GM18519 (cell line): ENCODE measurements around the gene CLASP1.
"Not testable (repeated sequence)": the region's sequence is repeated elsewhere in the genome, so short reads cannot be mapped to it uniquely, and the experiment has no call there.

Experiments
- ATAC-seq: cut with Tn5 transposase; IDR thresholded peaks from one replicate; pipeline ENCODE4 v1.9.1; 2021; ENCODE audit warnings: mild to moderate bottlenecking, moderate library complexity; ENCODE audit not compliant: unreplicated experiment, low FRiP score

Gene CLASP1

DNA sequence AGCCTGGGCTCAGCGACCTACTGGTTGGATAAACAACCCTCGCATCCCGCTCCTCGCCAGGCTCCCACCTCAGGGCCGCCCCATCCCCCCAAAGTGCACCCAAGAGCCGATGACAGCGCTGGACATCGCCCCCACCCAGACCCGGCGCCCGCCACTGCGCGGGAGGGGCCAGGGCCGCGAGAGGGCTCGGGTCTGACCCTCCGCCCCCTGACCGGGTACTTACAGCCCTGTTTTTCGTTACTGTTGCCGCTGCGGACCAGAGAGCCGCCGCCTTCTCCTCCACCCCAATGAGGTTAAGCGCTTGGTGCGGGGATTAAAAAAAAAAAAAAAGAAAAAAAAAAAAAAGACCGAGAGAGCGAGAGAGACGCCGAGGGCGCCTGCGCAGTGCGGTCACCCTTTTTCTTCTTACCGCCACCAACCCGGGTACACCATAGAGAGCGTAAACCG, at the start of gene CLASP1:
CLASP1 (minus strand) TSS at position 314 of the 447 bp plus-strand sequence. CDS start 43,567 bp downstream, outside the sequence.
- ATAC-seq: peak; percentile 16

DNA sequence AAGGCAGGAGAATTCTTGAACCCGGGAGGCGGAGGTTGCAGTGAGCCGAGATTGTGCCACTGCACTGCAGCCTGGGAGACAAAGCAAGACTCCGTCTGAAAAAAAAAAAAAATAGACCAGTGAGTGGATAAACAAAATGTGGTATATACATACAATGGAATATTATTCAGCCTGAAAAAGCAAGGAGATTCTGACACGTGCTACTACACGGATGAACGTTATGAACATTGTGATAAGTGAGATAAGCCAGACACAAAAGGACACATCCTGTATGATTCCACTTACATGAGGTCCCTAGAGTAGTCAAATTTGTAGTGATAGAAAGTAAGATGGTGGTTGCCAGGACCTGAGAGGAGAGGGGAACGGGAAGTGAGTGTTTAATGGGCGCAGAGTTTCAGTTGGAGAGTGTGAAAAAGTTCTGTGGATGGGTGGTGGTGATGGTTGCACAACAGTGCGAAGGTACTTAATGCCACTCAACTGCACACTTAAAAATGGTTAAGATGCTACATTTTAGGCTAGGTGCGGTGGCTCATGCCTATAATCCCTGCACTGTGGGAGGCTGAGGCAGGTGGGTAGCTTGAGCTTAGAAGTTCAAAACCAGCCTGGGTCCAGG, 49.2 kb upstream of the CLASP1 start:
- ATAC-seq: no peak

DNA sequence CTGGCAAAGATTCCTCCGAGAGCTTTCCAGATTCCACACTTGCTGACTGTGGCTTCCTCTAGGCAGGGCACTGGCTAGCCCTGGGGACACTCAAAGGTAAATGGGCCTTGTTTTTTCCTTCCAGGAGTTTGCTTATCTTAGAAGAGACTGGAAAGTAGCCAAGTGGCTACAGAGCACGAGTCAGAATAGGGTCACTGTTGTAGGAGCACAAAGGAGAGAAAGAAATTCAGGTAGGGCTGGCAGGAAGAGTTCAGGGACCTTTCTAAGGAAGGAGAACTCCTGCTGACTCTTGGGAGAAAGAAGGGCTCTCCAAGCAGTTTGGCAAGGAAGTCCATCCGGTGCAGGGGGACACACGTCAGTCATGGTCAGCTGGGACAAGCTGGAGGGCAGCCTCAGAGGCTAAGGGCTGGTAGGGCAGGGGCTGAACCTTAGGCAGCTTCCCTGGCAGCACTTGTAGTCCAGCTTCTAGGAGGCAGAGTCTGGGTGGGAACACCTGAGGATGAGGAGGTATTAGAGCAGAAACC, 47.9 kb upstream of the CLASP1 start:
- no peak for ATAC-seq

DNA sequence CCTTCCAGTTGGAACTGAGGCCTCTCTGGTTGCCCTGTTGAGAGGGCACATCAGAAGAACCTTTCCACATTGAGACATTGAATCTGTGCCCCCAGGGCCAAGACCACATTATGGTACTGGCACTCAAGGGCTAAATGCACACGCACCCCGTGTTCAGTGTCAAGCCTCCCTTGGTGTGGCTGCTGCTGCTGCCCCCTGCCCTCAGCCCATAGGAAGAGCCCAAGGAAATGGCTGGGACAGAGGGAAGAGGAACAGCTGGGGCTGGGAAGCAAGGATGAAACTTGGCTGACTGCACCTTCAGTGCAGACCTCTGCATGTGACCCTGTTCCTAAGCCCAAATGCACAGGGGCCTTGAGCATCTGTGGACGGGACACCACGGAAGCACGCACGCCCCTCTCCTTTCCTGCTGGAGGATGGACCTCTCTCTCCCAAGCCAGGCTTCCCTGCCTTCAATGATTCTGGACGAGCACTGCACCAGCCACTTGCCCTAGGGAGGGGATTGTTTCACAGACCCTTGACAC, 47.2 kb upstream of the CLASP1 start:
- no peak for ATAC-seq

DNA sequence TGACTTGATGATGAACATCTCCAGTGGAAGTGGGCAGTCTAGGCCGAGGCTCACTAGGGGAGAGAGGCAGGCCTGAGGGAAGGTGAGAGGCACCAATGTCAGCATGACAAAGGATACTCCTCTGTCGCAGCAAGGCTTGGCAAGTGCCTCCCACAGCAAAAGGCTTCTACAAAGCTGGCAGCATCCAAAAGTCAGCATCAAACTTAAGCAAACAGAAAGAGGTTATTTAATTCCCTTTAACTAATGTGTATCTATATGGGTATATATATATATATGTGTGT, 45.8 kb upstream of the CLASP1 start:
- ATAC-seq: no peak

DNA sequence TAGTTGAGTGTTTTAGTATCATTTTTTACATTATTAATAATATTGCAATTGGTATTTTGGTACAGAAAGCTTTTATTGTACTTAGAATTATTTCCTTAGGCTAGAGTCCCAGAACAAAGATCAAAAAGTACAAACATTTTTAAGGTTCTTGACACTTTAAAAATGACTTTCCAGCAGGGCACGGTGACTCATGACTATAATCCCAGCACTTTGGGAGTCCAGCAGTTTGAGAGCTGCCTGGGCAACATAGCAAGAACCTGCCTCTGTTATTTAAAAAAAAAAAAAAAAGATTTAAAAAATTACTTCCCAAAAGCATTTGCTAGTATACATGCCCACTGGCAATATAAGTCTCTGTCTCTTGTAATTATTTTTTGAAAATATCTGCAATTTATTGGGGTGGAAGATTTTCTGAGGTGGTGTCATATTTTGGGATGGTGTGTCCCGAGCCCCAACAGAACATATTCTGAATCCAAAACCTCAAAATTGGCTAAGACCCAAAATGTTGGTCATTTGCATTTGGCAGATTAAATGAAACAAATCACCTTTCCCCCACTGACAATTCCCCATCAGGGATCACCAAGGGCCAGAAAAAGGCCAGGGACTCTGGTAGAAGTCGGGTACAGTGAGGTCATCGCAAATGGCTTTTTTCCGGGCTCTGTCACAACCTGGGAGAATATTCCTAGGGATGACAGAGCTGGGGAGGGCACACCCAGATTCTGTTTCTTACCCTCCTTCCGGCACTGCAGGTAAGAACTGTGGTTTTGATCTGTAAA, 45.3 kb upstream of the CLASP1 start:
- ATAC-seq: no peak

DNA sequence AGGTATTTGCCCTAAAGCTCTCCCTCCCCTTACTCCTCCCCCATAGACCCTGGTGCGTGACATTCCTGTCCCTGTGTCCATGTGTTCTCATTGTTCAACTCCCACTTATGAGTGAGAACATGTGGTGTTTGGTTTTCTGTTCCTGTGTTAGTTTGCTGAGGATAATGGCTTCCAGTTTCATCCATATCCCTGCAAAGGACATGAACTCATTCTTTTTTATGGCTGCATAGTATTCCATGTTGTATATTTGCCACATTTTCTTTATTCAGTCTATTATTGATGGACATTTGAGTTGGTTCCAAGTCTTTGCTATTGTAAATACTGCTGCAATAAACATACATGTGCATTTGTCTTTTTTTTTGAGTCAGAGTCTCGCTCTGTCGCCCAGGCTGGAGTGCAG, 41.3 kb upstream of the CLASP1 start:
- not testable (repeated sequence) for ATAC-seq

DNA sequence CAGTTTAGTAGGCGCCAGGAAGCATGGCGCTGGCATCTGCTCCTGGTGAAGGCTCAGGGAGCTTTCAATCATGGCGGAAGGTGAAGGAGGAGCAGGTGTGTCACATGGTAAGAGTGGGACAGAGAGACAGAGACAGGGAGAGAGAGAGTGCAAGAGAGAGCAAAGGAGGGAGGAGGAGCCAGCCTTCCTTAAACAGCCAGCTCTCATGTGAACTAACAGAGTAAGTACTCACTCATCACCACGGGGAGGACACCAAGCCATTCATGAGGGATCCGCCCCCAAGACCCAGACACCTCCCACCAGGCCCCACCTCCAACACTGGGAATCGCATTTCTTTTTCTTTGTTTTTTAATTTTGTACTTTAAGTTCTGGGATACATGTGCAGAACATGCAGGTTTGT, 40.8 kb upstream of the CLASP1 start:
- no peak for ATAC-seq

DNA sequence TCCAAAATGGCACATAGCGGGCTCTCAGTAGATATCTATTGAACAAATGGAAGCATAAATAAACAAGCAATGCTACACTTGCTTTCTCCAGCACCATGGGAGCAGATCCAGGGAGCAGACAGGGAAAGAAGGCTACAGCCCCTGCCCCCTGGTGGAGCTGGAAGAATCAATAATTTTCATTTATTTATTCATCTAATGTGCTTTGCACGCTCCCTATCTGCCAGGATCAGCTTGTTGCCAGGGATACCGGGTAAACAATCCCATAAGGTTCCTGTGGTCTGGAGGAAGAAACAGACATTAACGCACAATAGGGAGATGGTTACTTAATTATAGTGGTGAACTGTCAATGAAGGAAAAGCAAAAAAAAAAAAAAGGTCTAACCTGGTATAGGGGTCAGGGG, 40.1 kb upstream of the CLASP1 start:
- ATAC-seq: no peak

DNA sequence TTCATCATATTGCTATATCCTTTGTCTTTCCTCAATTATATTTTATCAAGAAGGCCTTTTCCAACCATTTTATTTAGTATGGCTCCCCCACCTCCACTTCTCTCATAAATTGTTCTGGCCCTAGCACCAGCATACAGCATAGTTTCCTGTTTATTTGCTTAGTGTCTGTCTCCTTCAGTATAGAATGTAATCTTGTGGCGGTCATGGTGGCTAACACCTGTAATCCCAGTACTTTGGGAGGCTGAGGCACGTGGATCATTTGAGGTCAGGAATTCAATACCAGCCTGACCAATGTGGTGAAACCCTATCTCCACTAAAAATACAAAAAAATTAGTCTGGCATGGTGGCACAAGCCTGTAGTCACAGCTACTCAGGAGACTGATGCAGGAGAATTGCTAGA, 39.6 kb upstream of the CLASP1 start:
- ATAC-seq: no peak

DNA sequence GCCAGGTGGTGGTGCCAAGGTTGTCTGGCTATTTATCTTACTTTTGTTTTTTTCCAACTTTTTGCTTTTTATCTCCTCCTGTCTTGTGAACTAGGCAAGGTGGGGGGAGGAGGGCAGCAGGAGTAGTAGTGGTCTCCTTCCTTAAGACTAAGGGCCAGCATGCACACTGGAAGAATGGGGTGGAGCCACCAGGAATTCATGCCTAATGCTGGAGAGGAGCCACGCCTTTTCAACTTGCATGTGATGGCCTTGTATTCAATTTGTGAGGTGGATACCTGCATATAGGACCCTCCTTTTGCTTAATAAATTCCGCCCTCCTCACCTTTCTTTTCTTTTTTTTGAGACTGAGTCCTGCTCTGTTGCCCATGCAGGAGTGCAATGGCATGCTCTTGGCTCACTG, 37.6 kb upstream of the CLASP1 start:
- no peak for ATAC-seq

DNA sequence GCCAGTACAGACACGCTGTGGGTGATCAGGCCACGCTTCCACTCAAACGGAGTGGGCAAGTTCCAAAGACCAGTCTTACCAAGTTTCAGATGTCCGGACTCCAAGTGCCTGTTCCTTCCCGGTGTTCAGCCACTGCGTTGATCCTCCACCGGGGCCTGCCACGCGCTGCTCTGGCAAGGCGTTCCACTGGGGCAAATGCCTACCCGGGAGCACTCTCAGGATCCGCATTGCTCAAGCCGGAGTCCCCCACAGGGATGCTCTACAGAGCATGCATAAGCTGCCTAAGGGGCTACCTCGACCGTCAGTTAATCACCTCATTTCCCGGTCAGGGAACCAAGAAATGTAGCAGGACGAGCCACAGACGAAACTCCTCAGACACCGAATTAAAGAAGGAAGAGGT, 37.0 kb upstream of the CLASP1 start:
- ATAC-seq: no peak

DNA sequence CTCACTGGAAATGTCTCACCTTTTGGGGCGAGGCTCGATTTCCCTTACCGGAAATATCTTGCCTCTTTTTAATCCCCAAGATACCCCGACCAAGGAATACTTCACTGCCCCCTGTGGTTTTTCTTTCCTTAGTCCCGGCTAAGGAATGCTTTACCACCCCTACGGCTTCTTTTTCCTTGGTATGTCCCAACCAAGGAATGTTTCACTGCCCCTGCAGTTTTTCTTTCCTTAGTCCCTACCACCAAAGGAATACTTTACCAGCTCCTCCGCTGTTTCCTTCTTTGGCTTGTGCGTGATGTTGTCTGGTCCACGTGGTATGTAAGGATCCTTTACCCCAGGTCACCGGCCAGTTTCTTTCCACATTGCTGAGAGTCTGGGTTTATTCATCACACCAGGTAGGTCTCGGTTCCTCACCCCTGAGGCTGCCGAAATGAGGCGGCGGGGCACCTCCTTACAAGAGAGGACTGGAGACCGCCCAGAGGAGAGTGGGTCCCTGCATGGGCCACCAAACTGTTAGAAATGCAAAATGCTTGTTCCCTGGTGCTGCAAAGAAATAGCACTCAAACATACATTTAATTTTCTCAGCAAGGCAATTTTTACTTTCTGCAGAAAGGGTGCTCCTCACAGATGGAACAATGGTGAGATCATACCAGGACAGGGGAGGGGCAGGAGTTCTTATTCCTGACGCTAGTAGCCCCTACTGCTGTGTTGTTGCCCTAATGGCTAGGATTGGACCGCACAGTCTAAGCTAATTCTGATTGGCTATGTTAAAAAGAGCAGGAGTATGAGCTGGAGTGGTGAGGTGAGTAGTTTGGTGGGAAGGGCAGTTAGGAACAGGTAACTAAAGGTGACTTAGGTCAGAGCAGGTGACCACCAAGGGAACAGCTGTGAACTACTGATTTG, 33.4 kb upstream of the CLASP1 start:
- ATAC-seq: no peak

DNA sequence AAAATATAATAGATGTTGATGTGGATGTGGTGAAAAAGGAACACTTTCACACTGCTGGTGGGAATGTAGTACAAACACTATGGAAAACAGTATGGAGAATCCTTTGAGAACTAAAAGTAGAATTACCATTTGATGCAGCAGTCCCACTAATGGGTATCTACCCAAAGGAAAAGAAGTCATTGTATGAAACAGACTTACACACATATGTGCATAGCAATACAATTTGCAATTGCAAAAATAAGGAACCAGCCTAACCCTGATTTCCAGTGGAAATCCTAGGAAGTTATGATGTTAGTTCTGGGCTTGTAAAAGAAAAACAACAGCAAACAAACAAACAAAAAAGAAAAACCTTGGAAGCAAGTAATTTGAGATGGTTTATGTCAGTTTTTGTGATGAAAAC, 28.6 kb upstream of the CLASP1 start:
- no peak for ATAC-seq

DNA sequence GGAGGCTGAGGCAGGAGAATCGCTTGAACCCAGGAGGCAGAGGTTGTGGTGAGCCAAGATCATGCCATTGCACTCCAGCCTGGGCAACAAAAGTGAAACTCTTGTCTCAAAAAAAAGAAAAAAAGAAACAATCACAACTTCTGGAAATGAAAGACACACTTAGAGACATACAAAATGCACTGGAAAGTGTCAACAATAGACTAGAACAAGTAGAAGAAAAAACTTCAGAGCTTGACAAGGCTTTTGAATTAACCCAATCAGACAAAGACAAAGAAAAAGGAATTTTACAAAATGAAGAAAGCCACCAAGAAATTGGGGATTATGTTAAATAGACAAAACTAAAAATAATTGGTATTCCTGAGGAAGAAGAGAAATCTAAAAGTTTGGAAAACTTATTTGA, 22.4 kb upstream of the CLASP1 start:
- not testable (repeated sequence) for ATAC-seq

DNA sequence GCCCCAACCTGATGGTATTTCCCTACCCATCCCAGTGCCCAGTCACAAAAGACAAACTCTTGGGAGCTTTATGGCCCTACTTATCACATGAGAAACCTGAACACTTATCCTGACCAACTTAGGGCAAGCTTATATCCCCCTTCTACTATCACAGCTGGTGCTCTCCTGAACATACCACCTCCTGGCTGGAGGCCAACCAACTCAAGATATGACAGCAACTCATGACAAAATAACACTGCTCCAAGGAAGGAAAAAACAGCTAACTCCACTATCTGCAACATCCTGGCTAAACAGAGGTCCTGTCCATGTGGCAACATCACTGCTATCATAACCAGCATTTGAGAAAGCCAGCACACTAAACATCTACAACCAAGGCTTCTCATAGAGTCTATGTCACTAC, 20.9 kb upstream of the CLASP1 start:
- ATAC-seq: no peak

DNA sequence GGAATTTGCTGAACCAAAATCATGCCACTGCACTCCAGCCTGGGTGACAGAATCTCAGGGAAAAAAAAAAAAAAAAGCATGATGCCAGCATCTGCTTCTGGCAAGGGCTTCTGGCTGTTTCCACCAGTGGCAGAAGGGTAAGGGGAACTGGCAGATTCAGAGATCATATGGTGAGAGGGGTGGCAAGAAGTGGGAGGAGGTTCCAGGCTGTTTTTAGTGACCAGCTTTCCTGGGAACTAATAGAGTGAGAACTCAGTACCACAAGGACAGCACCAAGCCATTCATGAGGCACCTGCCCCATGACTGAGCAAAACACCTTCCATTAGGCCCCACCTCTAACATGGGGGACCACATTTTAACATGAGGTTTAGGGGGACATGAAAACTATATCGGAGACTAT, 18.4 kb upstream of the CLASP1 start:
- no peak for ATAC-seq

DNA sequence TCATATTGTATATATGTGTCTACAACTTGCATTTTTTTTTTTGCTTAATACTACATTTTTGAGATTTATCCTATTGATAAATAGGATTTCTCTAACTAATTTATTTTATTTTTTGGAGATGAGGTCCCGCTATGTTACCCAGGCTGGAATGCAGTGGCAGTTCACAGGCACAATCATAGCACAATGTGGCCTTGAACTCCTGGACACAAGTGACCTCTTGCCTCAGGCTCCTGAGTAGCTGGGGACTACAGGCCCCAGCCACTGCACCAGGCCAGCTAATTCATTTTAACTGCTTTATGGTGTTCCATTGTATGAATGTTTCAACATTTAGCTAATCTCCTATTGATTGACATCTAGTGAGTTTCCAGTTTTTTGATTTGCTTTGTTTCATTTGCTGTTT, 16.8 kb upstream of the CLASP1 start:
- ATAC-seq: no peak

DNA sequence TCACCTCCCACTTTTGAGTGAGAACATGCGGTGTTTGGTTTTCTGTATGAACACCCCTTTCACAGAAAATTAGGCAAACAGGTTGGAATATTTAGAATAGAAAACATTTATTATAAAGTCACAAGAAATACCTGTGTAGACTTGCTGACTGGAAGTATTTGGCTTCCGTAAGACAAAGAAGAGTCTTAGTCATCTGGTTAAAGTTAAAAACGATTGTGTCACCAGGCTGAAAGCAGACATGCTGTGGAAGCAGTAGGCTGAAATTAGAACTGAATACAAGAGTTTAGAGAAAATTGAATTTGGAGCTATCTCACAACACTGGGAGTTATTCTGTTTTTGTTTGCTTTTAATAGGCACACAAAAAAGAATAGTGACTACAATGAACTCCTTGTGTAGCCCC, 16.2 kb upstream of the CLASP1 start:
- ATAC-seq: no peak

DNA sequence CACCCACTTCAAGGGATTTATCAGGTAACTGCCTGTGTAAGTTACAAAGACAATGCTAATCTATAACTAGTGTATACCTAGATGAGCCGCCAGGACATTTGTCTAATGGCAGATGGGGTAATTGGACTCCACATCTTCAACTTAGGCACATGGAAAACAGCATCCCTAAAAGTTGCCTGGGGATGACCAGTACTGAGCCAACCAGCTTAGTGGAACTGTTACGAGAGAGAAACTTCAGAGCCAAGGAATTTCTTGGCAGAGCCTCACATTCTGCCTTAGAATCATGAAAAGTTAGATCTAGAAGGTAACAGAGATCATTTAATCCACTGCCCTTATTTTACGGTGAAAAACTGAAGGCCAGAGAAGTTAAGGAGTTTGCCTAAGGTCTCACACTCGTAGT, 15.5 kb upstream of the CLASP1 start:
- no peak for ATAC-seq

DNA sequence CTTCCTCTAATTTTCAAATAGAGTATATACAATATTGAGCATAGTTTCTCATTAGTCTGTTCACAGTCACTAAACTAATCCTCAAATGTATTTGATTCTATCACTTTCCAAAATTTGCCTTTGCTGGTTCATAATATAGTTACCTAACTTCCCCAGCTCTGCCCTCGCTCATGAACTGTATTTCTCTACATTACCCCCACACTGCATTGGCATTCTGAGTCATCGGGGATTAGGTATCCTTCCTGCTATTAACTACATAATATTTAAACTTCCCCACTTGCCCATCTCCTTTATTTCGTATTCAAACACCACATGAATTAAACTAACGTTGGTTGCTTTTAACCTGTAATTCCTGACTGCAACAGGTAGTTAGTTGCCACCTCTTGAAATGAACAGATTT, 14.8 kb upstream of the CLASP1 start:
- ATAC-seq: no peak
